Measurements from ENCODE around the gene CATSPER3. TPM values are rescaled to one million over a fixed set of nuclear protein-coding genes. Genes with fewer than 3 reads are reported as not detected.

CATSPER3 gene
- total RNA-seq, 1 experiment from 2014 or later: 0.07 TPM

GRCh38 chr5:135011355-135012032 lies 43.8 kb downstream of the CATSPER3 start:
- no peaks in the 10 kb centered on the region for H3K36me3 ChIP-seq (replicated peaks; ENCODE audit: control insufficient read depth, insufficient read depth, low read length)
- no peaks in the 10 kb centered on the region for H3K27me3 ChIP-seq (ENCODE audit: control insufficient read depth, insufficient read depth, low read length)
- no peak overlapping the region for H3K4me3 ChIP-seq (ENCODE audit: insufficient read depth, low read depth, low read length)
- peak; percentile 28 for DNase-seq

DNA sequence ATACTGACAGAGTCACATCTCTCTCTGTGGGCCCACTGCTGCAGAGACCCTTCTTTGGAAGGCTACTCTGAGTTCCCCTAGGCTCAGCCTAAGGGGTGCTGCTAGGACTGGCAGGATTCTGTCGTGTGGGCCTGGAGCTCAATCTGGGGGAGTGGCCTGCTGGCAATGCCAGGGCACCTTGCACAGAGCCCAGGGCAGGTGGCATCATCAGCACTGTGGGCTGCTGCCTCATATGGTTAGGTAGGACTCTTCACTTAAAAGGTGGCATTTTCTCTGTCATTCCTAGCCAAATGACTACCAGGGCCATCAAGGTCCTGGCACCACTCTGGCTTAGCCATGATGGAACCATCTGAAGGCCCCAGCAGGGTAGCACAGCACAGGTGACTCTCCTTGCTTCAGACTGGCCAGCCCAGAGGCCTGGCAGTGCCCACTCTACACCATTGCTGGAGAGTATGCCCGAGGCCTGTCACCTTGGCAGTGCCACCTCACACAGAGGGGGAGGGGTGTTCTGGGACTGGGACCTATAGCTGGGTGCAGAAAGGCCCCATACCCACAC lies 44.4 kb downstream of the CATSPER3 start:
- Histone ChIP-seq H3K27me3 (ENCODE audit: control insufficient read depth, insufficient read depth, low read length) (no peaks in the 10 kb centered on the region), H3K4me3 (ENCODE audit: insufficient read depth, low read depth, low read length) (no peak overlapping the region), H3K36me3 (replicated peaks; ENCODE audit: control insufficient read depth, insufficient read depth, low read length) (no peaks in the 10 kb centered on the region)
- DNase-seq: peak; percentile 13

DNA sequence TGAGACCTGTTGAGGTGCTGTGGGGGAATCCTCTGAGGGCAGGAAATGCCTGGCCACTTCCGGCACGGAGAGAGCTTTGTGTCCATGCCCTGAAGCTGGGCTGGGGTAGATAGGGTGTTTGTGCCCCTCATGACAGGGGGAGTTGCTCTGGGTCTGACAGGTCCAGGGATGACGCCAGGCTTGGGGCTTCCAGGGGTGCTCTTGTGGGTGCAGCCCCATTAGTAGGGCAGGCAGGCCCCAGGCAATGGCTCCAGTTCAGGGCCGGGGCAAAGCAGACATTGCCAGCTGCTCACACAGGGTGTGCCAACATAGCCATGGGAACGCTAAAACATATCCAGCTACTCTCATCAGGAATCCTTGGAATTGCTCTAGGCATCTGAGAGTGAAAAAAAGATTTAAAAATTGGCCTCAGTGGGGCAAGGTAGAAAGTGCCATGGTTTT lies 45.3 kb downstream of the CATSPER3 start:
- DNase-seq: no peak
- Histone ChIP-seq H3K4me3 (ENCODE audit: insufficient read depth, low read depth, low read length) (no peak overlapping the region), H3K27me3 (ENCODE audit: control insufficient read depth, insufficient read depth, low read length) (no peaks in the 10 kb centered on the region), H3K36me3 (replicated peaks; ENCODE audit: control insufficient read depth, insufficient read depth, low read length) (no peaks in the 10 kb centered on the region)

DNA sequence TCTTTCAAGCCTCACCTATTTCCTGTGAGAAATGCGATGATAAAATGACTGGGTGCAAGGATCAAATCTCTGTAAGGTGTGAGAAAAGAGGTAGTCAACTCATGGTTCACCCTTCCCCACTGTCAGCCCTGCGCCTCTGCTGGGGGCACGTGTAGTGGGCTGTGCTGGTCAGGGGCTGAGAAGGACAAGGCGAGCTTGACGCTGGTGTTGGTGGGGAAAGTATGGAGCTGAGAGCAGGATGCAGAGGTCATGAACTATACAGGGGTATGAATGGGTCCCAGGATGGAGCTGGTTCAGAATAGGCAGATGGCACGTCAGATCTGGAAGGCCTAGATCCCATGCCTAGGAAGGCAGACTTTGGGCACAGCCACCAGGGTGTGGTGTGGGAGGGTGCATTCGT lies 45.7 kb downstream of the CATSPER3 start:
- H3K27me3 ChIP-seq (ENCODE audit: control insufficient read depth, insufficient read depth, low read length): no peaks in the 10 kb centered on the region
- no peak overlapping the region for H3K4me3 ChIP-seq (ENCODE audit: insufficient read depth, low read depth, low read length)
- no peak for DNase-seq
- no peaks in the 10 kb centered on the region for H3K36me3 ChIP-seq (replicated peaks; ENCODE audit: control insufficient read depth, insufficient read depth, low read length)

DNA sequence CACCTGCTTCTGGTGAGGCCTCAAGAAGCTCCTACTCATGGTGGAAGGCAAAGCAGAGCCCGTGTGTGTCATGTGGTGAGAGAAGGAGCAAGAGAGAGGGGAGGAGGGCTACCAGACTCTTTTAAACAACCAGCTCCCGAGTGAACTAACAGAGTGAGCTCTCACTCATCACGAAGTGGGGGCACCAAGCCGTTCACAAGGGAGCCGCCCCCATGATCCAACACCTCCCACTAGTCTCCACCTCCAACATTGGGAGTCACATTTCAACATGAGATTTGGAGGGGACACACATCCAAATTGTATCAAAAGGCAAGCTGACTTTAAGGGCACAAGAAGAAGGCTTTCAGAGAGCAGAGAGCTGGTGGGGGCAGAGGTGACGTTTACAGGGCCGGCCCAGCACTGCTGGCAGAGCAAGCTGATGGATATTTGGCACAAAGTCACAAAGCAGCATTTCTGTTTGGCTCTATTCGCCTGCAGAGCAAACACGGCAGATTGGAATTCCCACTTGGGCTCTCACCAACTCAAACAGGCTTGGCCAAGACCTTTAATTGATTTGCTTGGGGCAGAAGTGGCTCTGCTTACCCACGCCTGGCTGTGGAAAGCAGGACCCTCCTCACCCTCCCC lies 46.4 kb downstream of the CATSPER3 start:
- H3K4me3 ChIP-seq (ENCODE audit: insufficient read depth, low read depth, low read length): no peak overlapping the region
- no peaks in the 10 kb centered on the region for H3K36me3 ChIP-seq (replicated peaks; ENCODE audit: control insufficient read depth, insufficient read depth, low read length)
- H3K27me3 ChIP-seq (ENCODE audit: control insufficient read depth, insufficient read depth, low read length): no peaks in the 10 kb centered on the region
- no peak for DNase-seq

DNA sequence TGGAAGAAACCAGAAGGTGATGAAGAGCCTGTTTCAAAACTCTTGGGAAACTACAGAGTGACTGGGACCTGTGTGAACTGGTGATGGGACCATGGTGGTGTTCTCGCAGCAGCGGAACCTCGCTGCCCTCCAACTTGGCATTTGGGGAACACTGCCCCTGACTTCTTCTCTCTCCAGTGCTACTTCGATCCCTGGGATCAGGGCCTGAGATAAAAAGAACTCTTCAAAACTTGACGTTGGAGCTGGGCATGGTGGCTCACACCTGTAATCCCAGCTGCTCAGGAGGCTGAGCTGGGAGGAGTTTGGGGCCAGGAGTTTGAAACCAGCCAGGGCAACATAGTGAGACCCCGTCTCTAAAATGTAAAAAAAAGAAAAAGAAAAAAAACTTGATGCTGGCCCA lies 48.2 kb downstream of the CATSPER3 start:
- H3K36me3 ChIP-seq (replicated peaks; ENCODE audit: control insufficient read depth, insufficient read depth, low read length): no peaks in the 10 kb centered on the region
- no peak for DNase-seq
- no peaks in the 10 kb centered on the region for H3K27me3 ChIP-seq (ENCODE audit: control insufficient read depth, insufficient read depth, low read length)
- H3K4me3 ChIP-seq (ENCODE audit: insufficient read depth, low read depth, low read length): no peak overlapping the region

DNA sequence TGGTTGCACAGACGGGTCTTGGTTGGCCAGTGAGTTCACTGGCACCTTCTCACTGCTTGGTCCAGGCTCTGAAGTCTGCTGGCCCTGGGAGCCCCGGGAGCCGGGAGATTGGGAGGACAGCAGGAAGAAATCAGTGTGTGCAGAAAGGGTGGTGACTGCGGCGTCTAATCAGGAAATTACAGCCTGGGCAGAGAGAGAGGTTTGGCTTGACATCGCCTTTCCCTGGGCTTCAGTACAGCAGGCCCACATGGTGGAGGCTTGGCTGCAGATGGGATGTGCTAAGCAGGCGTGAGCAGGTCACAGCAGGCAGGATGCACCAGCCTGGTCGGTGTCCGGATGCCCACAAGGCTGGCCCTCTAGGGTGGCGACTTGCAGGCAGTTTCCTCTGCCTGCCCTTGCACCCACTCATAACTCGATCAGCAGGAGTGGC lies 49.2 kb downstream of the CATSPER3 start:
- H3K27me3 ChIP-seq (ENCODE audit: control insufficient read depth, insufficient read depth, low read length): no peaks in the 10 kb centered on the region

DNA sequence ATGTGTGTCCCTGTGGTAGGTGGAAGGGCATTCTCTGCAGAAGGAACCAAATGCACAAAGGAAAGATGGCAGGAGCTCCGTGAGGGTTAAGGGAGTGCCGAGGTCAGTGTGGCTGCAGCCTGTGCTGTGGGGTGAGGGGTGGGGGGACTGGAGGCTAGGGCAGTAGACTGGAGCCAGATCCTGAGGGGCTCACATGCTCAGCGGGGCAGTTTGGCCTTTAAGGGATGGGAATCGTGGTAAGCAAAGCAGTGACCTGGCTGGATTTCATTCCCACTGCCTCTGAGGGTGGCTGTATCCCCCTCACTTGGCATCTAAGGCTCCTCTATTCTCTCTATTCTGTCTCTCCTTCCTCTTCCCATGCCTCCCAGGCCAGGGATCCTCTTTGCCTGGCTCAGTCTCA lies 50.8 kb downstream of the CATSPER3 start:
- H3K36me3 ChIP-seq (replicated peaks; ENCODE audit: control insufficient read depth, insufficient read depth, low read length): no peaks in the 10 kb centered on the region
- H3K27me3 ChIP-seq (ENCODE audit: control insufficient read depth, insufficient read depth, low read length): no peaks in the 10 kb centered on the region
- DNase-seq: no peak
- H3K4me3 ChIP-seq (ENCODE audit: insufficient read depth, low read depth, low read length): no peak overlapping the region

More for the DNA sequence above, 49.2 kb downstream of the CATSPER3 start:
- Histone ChIP-seq H3K36me3 (replicated peaks; ENCODE audit: control insufficient read depth, insufficient read depth, low read length) (no peaks in the 10 kb centered on the region), H3K4me3 (ENCODE audit: insufficient read depth, low read depth, low read length) (no peak overlapping the region)
- DNase-seq: no peak

DNA sequence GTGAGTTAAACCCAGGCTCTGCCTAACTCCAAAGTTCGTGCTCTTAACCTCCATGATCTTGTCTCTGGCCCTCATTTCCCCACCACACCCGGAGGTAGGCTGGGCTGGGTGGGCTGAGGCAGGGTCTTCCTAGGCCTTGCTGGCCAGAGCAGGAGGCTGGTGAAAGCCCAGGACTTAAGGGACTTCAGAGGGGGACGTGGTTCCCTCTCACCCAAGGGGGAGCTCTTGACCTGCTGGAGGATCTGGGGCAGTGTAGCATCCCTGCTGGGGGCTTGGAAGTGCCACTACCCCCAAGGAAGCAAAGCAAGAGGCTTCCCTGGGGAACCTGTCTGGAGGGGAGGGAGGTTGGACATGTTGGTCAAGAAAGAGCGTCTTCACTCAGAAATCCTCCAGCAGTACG lies 51.6 kb downstream of the CATSPER3 start:
- no peaks in the 10 kb centered on the region for H3K27me3 ChIP-seq (ENCODE audit: control insufficient read depth, insufficient read depth, low read length)
- peak; percentile 70 for DNase-seq
- no peaks in the 10 kb centered on the region for H3K36me3 ChIP-seq (replicated peaks; ENCODE audit: control insufficient read depth, insufficient read depth, low read length)
- H3K4me3 ChIP-seq (ENCODE audit: insufficient read depth, low read depth, low read length): no peak overlapping the region

GRCh38 chr5:135020111-135020895 lies 52.6 kb downstream of the CATSPER3 start:
- DNase-seq: no peak
- H3K27me3 ChIP-seq (ENCODE audit: control insufficient read depth, insufficient read depth, low read length): peaks cover 4% of the 10 kb centered on the region

GRCh38 chr5:135024956-135025729 lies 57.4 kb downstream of the CATSPER3 start:
- peaks cover 52% of the 10 kb centered on the region for H3K27me3 ChIP-seq (ENCODE audit: control insufficient read depth, insufficient read depth, low read length)
- no peak for DNase-seq
- H3K4me3 ChIP-seq (ENCODE audit: insufficient read depth, low read depth, low read length): no peak overlapping the region
- no peaks in the 10 kb centered on the region for H3K36me3 ChIP-seq (replicated peaks; ENCODE audit: control insufficient read depth, insufficient read depth, low read length)

More at GRCh38 chr5:135020111-135020895, 52.6 kb downstream of the CATSPER3 start:
- no peak overlapping the region for H3K4me3 ChIP-seq (ENCODE audit: insufficient read depth, low read depth, low read length)
- no peaks in the 10 kb centered on the region for H3K36me3 ChIP-seq (replicated peaks; ENCODE audit: control insufficient read depth, insufficient read depth, low read length)

DNA sequence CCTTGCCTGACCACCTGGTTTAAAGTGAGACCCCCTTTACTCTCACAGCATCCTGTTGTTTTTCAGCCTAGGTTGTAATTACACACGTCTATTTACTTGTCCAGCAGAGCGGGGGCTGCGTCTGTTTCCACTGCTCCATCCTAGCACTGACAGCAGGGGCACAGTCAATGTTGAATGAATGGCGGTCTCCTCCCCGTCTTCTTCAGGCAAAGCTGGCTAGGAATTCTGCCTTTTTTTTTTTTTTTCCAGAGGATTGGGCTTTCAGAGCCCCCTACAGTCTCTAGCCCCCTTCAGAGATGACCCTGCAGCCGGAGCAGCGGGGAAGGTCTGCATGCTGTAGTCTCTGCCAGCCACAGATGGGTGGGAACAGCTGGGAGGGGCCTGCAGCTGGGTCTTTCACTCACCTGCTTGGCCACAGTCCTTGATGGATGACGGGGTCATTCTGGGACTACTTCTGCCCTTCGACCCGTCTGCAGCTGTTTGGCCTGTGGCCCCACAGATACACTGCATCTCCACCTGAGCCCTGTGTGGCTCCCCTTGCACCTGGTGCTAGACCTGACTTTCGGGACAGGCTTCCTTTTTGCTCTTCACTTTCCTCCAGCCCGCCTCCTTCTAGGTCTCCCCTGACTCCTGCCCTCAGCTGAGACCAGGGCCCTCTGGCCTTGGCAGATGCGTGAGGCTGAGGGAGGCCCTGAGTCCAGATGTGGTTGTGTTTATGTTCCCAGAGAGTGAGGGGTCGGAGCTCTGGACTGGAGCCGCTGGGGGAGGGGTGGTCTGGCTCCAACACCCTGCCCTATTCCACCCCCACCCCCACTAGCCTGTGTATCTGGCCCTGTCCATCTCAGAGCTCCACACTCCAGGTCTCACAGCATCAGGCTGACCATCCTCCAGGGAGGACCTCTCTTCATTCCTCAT lies 58.3 kb downstream of the CATSPER3 start:
- no peak for DNase-seq
- no peaks in the 10 kb centered on the region for H3K36me3 ChIP-seq (replicated peaks; ENCODE audit: control insufficient read depth, insufficient read depth, low read length)
- H3K27me3 ChIP-seq (ENCODE audit: control insufficient read depth, insufficient read depth, low read length): peaks cover 61% of the 10 kb centered on the region
- H3K4me3 ChIP-seq (ENCODE audit: insufficient read depth, low read depth, low read length): no peak overlapping the region

DNA sequence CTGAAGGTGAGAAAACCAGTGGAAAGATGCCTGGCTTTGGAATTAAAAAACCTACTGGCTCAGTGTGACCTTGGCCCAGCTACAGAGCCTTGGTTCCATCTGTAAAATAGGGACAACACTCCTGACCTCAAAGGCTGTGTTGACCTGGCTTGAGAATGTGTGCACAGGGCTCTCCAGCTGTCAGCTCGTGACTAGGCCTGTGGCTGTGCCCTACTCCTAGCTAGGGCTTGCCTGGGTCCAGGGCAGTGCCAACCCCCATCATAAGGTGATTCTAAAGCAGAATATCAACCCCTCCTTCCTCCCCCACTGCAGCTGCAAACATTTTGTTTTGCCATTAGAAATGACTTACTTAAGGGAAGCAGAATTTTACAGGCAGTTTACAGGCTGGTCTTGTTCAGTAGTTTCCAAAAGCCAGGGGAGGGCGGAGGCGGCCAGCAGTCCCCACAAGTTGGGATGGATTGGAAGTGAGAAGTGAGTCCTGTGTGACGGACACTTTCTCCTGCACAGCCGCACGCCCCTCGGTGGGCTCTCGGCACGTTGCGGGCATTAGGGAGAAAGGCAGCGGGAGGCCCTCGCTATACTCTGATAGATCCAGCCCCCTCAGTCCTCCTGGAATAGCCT lies 59.0 kb downstream of the CATSPER3 start:
- Histone ChIP-seq H3K36me3 (replicated peaks; ENCODE audit: control insufficient read depth, insufficient read depth, low read length) (no peaks in the 10 kb centered on the region), H3K27me3 (ENCODE audit: control insufficient read depth, insufficient read depth, low read length) (peaks cover 68% of the 10 kb centered on the region), H3K4me3 (ENCODE audit: insufficient read depth, low read depth, low read length) (no peak overlapping the region)
- no peak for DNase-seq

Measured in H7 (cell line).